K562 (cell line): ENCODE measurements around the gene ANKDD1A. TPM values are rescaled to one million over a fixed set of nuclear protein-coding genes. Genes with fewer than 3 reads are reported as not detected.

ENCODE experiments used
- C11orf30 ChIP-seq: fragments of 450-650 bp; IDR thresholded peaks from 2 replicates; pipeline ENCODE4 v1.6.1; 2016; ENCODE audit warnings: low read depth, mild to moderate bottlenecking
- CC2D1A ChIP-seq: fragments of 450-650 bp; IDR thresholded peaks from 2 replicates; pipeline ENCODE4 v1.6.1; 2017; ENCODE audit warnings: mild to moderate bottlenecking
- CXXC5 ChIP-seq: fragments of 250-450 bp; sonication (Bioruptor Pico); IDR thresholded peaks from 2 replicates; pipeline ENCODE4 v1.8.0; 2022; ENCODE audit warnings: inconsistent platforms, mild to moderate bottlenecking, moderate library complexity
- NFE2L1 ChIP-seq: fragments of 450-650 bp; IDR thresholded peaks from 2 replicates; pipeline ENCODE4 v1.6.1; 2016; ENCODE audit warnings: missing genetic modification characterization, low read depth, mild to moderate bottlenecking, missing compliant biosample characterization, moderate library complexity, borderline replicate concordance
- PHF21A ChIP-seq: fragments of 450-650 bp; IDR thresholded peaks from 2 replicates; pipeline ENCODE4 v1.6.1; 2017; ENCODE audit warnings: low read depth, borderline replicate concordance
- PTTG1 ChIP-seq: fragments of 450-650 bp; IDR thresholded peaks from 2 replicates; pipeline ENCODE4 v1.6.1; 2016; ENCODE audit warnings: low read depth, mild to moderate bottlenecking, missing genetic modification characterization, missing compliant biosample characterization
- TARDBP ChIP-seq: fragments of 450-650 bp; IDR thresholded peaks from 2 replicates; pipeline ENCODE4 v1.6.1; 2016
- TEAD1 ChIP-seq, 2 experiments: fragments of 450-650 bp in 1 of 2; sonication (generic) in 1 of 2; formaldehyde crosslinking; IDR thresholded peaks; 2 replicates each; pipeline versions ENCODE4 v1.4.0 to v1.8.0; 2020 to 2022; ENCODE audit warnings: mild to moderate bottlenecking in 2 of 2, missing genetic modification reagents in 1 of 2
- ZC3H11A ChIP-seq: IDR thresholded peaks from 2 replicates; pipeline ENCODE4 v1.6.1; 2012; ENCODE audit warnings: low read depth, low read length, improper control_type of control experiment
- ZNF444 ChIP-seq: fragments of 250-450 bp; sonication (Bioruptor Pico); IDR thresholded peaks from 2 replicates; pipeline ENCODE4 v1.4.0; 2020; ENCODE audit warnings: mild to moderate bottlenecking, moderate library complexity
- ZNF551 ChIP-seq: fragments of 250-450 bp; sonication (Bioruptor Pico); IDR thresholded peaks from 2 replicates; pipeline ENCODE4 v1.5.0; 2021; ENCODE audit warnings: mild to moderate bottlenecking, moderate library complexity
- ZNF76 ChIP-seq: fragments of 250-450 bp; sonication (Bioruptor Pico); IDR thresholded peaks from 2 replicates; pipeline ENCODE4 v1.4.0; 2020; ENCODE audit warnings: mild to moderate bottlenecking, moderate library complexity, borderline replicate concordance
- polyA plus RNA-seq, 8 experiments: library from polyadenylated mRNA; depleted of rRNA in 4 of 8; stranded (reverse) in 5 of 8; unstranded in 3 of 8; fragments of >200 nt; fragmentation: Nextera tagmentation in 2 of 8; fragmentation: Illumina TruSeq in 1 of 8; extraction: Ambion mirVana in 2 of 8; extraction: Trizol in 1 of 8; gene quantifications; 2 replicates each; pipeline versions ENCODE4 v1.2.1 to v1.2.3, GENCODE V29; 2011 to 2014; ENCODE audit warnings: inconsistent platforms in 1 of 8, missing spikeins in 1 of 8
- total RNA-seq, 7 experiments: library from RNA; depleted of rRNA in 6 of 7; stranded (reverse); fragments of >200 nt in 6 of 7; fragmentation: Illumina TruSeq in 2 of 7; extraction: Trizol in 2 of 7; gene quantifications; 2 replicates each; pipeline versions ENCODE4 v1.2.1 to v1.2.3, GENCODE V29; 2011 to 2021; ENCODE audit warnings: low replicate concordance in 1 of 7
- TF ChIP-seq, protein P1 (sequence below), 2 experiments: fragments of 450-650 bp in 1 of 2; IDR thresholded peaks; 2 replicates each; pipeline ENCODE4 v1.6.1; 2011 to 2017; ENCODE audit warnings: low read depth in 2 of 2, antibody characterized with exemption in 1 of 2, borderline replicate concordance in 1 of 2, low read length in 1 of 2, mild to moderate bottlenecking in 1 of 2, mixed read lengths in 1 of 2; ENCODE audit not compliant: control insufficient read depth in 1 of 2
- TF ChIP-seq, protein P2 (sequence below): fragments of 200-800 bp; sonication (Bioruptor generic); IDR thresholded peaks from 2 replicates; pipeline ENCODE4 v1.6.1; 2017; ENCODE audit warnings: missing genetic modification characterization, missing compliant biosample characterization
- TF ChIP-seq, protein P3 (sequence below), 2 experiments: fragments of 450-650 bp in 1 of 2; sonication (generic) in 1 of 2; formaldehyde crosslinking; conservative IDR thresholded peaks; 2 replicates each; pipeline versions ENCODE4 v1.4.0 to v1.8.1; 2020 to 2022; ENCODE audit warnings: mild to moderate bottlenecking in 1 of 2, missing genetic modification reagents in 1 of 2
- TF ChIP-seq, protein P4 (sequence below): fragments of 250-450 bp; sonication (Bioruptor Pico); IDR thresholded peaks from 2 replicates; pipeline ENCODE4 v1.5.0; 2020; ENCODE audit warnings: mild to moderate bottlenecking, borderline replicate concordance
- TF ChIP-seq, protein P5 (sequence below): fragments of 250-450 bp; sonication (Bioruptor Pico); IDR thresholded peaks from 2 replicates; pipeline ENCODE4 v1.4.0; 2020; ENCODE audit warnings: borderline replicate concordance

The ANKDD1A gene
- total and polyA plus RNA-seq, 9 of the 15 experiments (the other 6 are each of a cell fraction or from before 2014, with no cell fraction given): 0.08 to 0.80 (median 0.43) TPM

DNA sequence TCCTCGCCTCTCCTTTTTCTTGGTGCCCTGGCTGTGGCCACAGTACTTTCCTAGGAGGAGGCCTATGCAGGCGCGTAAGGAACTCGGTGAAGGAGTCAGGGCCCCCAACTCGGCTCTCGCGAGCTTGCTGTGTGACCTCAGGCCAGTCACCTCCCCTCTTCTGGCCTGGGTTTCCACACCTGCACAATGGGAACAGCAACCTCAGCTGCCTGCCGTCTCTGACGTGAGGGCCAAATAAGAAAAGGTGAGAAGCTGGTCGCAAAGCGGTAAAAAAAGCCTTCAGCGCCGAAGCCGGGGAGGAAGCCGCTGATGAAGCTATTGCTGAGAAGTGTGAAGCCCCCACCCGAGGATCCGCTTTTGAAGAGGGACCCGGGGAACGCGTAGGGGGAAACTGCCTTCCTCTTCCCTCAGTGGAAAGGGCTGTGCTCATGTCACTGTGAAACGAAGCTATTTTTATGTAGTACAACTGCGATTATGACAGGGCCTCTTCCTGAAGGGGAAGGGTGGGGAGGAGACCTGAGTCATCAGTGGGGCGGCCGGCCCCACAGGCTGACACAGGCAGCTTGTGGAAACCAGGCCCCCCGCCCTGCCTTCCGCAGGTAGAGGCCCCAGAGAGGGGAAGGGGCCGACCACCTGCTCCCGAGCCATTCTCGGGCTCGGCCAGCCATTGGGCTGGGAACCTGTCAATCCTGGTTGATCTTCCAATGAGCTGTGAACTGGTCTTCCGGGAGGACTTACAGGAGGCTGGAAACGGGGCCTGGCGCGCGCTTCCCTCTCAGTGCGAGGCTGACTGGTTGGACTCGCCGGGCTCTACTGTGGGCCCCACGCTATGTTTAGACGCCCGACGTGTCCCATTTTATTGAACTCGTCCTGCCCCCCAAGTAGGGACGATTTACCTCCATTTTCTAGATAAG, 18.0 kb upstream of the ANKDD1A start (continued):
- 0 out of 2 replicates have a peak, but pooled peaks have one; percentile 35 for TF ChIP-seq C11orf30
- no peak for TF ChIP-seq PTTG1
- no peak for TF ChIP-seq TARDBP
- TF ChIP-seq ZNF76 (CRISPR knock-in tag): no peak
- no peak for TF ChIP-seq ZNF444 (CRISPR knock-in tag)
- TF ChIP-seq, protein P1, sequence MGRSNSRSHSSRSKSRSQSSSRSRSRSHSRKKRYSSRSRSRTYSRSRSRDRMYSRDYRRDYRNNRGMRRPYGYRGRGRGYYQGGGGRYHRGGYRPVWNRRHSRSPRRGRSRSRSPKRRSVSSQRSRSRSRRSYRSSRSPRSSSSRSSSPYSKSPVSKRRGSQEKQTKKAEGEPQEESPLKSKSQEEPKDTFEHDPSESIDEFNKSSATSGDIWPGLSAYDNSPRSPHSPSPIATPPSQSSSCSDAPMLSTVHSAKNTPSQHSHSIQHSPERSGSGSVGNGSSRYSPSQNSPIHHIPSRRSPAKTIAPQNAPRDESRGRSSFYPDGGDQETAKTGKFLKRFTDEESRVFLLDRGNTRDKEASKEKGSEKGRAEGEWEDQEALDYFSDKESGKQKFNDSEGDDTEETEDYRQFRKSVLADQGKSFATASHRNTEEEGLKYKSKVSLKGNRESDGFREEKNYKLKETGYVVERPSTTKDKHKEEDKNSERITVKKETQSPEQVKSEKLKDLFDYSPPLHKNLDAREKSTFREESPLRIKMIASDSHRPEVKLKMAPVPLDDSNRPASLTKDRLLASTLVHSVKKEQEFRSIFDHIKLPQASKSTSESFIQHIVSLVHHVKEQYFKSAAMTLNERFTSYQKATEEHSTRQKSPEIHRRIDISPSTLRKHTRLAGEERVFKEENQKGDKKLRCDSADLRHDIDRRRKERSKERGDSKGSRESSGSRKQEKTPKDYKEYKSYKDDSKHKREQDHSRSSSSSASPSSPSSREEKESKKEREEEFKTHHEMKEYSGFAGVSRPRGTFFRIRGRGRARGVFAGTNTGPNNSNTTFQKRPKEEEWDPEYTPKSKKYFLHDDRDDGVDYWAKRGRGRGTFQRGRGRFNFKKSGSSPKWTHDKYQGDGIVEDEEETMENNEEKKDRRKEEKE (IDR thresholded peaks at IDR 0.05; ENCODE audit: borderline replicate concordance in 1 of 2, control insufficient read depth in 1 of 2, low read depth in 2 of 2, low read length in 1 of 2): no peak
- no peak for TF ChIP-seq CC2D1A
- TF ChIP-seq, protein P2, sequence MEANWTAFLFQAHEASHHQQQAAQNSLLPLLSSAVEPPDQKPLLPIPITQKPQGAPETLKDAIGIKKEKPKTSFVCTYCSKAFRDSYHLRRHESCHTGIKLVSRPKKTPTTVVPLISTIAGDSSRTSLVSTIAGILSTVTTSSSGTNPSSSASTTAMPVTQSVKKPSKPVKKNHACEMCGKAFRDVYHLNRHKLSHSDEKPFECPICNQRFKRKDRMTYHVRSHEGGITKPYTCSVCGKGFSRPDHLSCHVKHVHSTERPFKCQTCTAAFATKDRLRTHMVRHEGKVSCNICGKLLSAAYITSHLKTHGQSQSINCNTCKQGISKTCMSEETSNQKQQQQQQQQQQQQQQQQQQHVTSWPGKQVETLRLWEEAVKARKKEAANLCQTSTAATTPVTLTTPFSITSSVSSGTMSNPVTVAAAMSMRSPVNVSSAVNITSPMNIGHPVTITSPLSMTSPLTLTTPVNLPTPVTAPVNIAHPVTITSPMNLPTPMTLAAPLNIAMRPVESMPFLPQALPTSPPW (CRISPR knock-in tag): peak; percentile 67
- TF ChIP-seq, protein P3, sequence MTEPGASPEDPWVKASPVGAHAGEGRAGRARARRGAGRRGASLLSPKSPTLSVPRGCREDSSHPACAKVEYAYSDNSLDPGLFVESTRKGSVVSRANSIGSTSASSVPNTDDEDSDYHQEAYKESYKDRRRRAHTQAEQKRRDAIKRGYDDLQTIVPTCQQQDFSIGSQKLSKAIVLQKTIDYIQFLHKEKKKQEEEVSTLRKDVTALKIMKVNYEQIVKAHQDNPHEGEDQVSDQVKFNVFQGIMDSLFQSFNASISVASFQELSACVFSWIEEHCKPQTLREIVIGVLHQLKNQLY (CRISPR knock-in tag; conservative IDR thresholded peaks at IDR 0.05): no peak
- peak in 1 of 2 experiments; percentile 18; a peak in 1 of 4 replicates for TF ChIP-seq TEAD1 (CRISPR knock-in tag; IDR thresholded peaks at IDR 0.05)
- TF ChIP-seq, protein P4, sequence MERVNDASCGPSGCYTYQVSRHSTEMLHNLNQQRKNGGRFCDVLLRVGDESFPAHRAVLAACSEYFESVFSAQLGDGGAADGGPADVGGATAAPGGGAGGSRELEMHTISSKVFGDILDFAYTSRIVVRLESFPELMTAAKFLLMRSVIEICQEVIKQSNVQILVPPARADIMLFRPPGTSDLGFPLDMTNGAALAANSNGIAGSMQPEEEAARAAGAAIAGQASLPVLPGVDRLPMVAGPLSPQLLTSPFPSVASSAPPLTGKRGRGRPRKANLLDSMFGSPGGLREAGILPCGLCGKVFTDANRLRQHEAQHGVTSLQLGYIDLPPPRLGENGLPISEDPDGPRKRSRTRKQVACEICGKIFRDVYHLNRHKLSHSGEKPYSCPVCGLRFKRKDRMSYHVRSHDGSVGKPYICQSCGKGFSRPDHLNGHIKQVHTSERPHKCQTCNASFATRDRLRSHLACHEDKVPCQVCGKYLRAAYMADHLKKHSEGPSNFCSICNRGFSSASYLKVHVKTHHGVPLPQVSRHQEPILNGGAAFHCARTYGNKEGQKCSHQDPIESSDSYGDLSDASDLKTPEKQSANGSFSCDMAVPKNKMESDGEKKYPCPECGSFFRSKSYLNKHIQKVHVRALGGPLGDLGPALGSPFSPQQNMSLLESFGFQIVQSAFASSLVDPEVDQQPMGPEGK: no peak
- TF ChIP-seq ZNF551 (CRISPR knock-in tag): no peak
- TF ChIP-seq ZC3H11A: no peak
- TF ChIP-seq CXXC5 (CRISPR knock-in tag): peak; percentile 38; the same call in 1 of the 2 replicates
- no peak for TF ChIP-seq NFE2L1 (tag)
- TF ChIP-seq, protein P5, sequence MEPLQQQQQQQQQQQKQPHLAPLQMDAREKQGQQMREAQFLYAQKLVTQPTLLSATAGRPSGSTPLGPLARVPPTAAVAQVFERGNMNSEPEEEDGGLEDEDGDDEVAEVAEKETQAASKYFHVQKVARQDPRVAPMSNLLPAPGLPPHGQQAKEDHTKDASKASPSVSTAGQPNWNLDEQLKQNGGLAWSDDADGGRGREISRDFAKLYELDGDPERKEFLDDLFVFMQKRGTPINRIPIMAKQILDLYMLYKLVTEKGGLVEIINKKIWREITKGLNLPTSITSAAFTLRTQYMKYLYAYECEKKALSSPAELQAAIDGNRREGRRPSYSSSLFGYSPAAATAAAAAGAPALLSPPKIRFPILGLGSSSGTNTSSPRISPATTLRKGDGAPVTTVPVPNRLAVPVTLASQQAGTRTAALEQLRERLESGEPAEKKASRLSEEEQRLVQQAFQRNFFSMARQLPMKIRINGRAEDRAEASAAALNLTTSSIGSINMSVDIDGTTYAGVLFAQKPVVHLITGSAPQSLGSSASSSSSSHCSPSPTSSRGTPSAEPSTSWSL (CRISPR knock-in tag): no peak
- TF ChIP-seq PHF21A: no peak
